Stimulated activated CD8-positive, alpha-beta memory T cell treated with anti-CD3 and anti-CD28 coated beads, Interleukin-2, amount 100 ng/mL, for 1 hour (primary cell): ENCODE results near the gene LSM4.
"Not testable (repeated sequence)": the region's sequence is repeated elsewhere in the genome, so short reads cannot be mapped to it uniquely, and the experiment has no call there.

Experiments used
- DNase-seq, 2 donors: peaks; one replicate each; pipeline ENCODE4 v3.0.0-alpha.2; 2020; ENCODE audit warnings: low read depth in 2 of 2

Gene LSM4

DNA sequence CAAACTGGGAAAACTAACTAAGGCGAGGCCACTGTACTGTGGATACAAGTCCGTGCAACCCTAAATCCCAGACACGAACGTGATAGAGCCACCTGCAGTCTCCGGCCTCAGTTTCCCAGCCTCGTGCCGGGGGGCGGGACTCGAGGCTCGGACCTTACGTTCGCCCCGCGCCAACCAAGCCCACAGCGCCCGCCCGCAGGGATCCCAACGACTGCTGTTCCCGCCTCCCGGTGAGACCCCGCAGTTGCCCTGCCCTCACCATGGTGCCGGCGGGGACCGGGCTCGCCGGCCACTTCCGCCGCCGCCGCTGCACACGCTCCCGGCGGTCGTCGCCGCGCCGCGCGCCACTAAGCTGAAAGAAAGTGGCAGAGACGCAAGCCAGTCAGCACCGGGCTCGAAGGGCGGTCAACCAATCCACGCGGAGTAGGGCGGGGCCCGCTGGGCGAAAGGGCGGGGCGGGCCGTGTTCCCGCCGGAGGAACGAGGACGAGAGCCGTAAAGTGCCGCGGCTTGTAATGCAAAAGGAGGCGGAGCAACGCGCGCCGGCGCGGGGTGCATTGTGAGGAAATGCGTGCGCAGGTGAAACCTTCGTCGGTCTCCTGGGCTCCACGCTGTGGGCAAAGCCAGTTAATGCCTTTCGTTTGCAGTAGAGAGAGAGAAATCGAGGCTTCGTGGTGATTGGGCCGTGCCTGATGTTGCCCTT lies at the start of gene LSM4:
TSS of gene LSM4 (minus strand) at position 318 of the 702 bp plus-strand sequence. CDS start at position 262, 56 bp downstream.
- peak; percentile 99 to 100 for DNase-seq

DNA sequence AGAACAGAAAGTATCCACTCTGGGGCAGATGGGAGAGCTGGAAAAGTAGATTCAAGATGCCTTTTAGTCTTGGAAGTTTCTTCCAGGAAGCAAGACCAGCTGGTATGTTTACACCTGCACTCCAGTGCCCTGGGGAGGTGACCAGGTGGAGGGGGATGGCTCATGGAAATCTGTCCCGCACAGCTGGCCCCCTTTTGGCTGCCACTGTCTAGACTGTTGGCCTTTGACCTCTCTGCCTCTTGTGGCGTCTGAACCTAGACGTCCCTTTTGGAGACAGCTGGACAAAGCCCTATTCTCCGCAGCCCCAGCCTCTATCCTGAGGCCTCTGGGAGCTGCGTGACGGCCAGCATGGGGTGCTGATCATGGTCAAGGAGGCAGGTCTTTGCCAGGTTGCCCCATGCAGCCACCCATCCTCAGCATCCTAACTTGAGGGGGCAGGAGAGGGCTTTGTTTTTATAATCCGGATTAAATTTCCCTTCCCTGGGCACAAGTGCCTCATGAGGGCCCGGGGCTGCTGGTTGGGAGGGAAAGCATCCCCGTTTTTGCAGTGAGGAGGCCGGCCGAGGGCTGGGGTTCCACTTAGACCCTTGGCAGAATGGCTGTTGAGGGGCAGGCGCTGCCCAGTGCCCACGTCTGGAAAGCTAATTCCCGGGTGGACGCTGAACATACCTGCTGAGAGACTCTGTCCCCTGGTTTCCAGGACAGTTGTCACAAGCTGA lies 45.8 kb upstream of the LSM4 start:
- DNase-seq = no peak

DNA sequence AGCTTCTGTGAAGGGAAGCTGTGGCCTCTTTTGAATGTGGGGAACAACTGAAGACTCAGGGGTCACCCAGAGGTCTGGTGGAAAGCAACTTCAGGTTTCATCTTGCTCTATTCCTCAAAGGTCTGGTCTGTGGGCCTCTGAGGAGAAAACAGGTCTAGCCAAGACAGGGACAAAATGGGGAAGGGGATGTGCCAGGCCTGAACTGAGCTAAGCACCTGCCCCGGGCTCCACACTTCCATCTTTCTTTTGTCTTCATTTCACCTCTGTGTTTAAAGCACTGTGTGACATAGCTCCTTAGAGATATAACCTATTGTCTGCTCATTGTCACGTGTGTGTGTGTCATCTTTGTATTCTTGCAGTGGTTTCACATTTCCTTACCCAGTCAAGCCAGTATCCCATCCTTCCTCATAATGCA lies 43.2 kb upstream of the LSM4 start:
- DNase-seq = no peak

DNA sequence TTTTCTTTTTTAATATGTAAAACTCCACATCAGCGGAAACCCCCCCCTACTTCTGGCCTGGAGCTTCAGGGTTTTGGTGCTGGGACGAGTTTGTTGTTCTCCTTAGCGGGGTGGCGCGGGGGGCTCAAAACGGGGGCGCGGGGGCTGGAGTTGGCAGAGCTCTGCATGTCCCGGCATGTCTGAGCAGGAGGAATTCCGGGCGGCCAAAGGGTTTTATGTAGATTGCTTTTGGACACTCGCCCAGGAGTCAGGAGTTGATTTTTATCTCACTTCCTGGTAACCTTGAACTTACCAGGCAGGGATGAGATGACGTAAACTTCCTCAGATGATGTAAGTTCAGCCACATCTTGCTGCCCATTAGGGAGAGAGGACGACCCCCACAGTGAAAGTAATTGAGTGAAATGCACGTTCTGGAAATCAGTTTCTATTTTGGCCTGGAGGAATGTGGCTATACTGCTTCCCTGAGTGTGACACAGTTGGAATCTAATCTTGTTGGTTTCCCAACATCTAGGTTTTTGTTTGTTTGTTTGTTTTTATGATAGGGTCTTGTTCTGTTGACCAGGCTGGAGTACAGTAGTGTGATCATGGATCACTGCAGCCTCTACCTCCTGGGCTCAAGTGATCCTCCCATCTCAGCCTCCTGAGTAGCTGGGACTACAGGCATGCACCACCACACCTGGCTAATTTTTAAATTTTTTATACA lies 42.1 kb upstream of the LSM4 start:
- DNase-seq = no peak

DNA sequence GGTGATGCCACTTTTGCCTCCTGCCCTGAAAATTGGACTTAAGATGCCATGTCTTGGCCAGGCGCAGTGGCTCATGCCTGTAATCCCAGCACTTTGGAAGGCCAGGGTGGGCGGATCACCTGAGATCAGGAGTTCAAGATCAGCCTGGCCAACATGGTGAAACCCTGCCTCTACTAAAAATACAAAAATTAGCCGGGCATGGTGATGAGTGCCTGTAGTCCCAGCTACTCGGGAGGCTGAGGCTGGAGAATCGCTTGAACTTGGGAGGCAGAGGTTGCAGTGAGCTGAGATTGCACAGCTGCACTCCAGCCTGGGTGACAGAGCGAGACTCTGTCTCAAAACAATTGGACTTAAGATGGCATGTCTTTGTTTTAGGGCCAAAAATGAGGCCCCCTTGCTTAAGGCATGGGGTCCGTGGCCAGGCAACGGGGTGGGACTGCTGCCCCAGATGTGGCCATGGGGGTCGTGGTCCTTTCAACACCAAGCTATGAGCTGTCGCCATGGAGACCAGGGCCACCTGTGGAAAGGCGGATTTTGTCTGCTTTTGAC lies 41.5 kb upstream of the LSM4 start:
- DNase-seq = not testable (repeated sequence)

DNA sequence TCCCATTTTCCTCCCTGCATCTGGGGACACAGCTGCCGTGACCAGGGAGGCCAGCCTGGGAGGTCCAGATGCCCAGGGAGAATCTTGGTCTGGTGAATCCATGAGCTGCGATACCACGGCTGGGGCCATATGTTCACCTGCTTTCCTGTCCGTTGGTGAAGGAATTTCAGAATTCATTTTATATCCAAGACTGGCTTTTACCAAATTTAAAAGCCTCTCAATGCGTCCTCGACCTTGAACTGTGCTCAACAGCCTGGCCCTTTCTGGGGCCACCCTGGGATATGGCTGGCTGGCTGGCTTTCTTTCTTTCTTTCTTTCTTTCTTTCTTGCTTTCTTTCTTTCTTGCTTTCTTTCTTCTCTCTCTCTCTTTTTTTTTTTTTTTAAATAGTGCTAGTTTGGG lies 40.9 kb upstream of the LSM4 start:
- DNase-seq = no peak

DNA sequence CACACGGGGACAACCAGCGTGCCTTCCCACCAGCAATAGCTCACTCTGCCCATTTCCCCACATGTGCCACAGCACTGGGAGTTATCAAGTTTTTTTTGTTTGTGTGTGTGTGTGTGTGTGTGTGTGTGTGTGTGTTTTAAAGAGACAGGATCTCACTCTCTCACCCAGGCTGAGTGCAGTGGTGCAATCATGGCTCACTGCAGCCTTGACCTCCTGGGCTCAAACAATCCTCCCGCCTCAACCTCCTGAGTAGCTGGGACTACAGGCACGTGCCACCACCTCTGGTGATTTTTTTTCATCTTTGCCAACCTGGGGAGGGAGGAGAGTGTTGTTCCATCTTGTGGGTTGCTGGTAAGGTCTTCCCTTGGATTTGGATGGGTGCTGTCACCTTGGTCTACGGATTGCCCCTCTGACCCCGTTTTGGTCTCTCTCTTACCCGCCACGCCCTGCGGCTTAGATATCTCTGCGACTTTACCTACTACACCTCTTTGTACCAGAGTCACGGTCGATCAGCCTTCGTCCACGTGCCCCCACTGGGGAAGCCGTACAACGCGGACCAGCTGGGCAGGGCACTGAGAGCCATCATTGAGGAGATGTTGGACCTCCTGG lies 40.2 kb upstream of the LSM4 start:
- no peak for DNase-seq

DNA sequence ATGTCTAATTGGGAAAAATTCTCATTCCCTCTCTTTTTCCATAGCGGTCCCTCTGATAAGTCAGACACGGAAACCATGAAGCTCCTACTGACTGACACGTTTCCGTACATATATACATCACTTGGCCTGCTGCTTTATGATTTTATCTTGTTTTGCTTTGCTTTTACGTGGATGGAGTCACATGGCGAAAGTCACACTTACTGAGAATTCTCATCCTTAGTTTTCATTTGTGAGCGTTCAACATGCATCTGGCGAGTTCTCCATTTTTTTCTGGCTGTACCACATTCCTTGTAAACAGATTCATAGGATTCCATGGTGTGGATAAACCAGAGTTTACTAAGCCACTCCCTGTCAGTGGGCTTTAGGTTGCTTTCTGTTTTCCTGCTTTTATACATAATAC lies 38.8 kb upstream of the LSM4 start:
- no peak for DNase-seq

DNA sequence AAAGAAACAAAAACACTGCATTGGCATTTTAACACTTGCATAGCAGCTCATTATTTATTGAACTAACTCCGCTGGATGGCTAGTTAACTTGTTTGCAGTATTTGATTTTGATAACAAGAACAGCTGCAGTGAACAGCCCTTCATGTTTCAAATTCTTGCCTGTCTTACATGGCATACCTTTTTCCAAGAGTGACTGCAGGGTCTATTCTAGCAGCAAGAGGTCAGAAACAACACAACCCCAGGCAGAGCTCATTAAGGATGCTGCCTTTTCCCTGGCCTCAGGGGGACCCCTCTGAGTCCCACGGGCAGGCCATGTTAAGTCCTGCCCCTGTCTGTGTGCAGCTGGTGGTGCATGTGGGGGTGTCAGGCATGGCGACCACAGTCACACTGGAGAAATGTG lies 34.2 kb upstream of the LSM4 start:
- DNase-seq = no peak

DNA sequence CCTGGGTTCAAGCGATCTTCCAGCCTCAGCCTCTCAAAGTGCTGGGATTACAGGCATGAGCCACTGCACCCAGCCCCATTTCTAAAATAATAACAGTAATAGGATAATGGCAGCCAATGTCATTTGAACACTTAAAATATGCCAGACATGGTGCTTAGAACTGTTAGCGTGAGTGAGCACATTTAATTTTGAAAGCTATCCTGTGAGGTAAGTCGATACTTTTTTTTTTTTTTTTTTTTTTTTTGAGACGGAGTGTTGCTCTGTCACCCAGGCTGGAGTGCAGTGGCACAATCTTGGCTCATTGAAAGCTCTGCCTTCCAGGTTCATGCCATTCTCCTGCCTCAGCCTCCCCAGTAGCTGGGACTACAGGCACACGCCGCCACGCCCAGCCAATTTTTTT lies 31.9 kb upstream of the LSM4 start:
- DNase-seq = not testable (repeated sequence)

DNA sequence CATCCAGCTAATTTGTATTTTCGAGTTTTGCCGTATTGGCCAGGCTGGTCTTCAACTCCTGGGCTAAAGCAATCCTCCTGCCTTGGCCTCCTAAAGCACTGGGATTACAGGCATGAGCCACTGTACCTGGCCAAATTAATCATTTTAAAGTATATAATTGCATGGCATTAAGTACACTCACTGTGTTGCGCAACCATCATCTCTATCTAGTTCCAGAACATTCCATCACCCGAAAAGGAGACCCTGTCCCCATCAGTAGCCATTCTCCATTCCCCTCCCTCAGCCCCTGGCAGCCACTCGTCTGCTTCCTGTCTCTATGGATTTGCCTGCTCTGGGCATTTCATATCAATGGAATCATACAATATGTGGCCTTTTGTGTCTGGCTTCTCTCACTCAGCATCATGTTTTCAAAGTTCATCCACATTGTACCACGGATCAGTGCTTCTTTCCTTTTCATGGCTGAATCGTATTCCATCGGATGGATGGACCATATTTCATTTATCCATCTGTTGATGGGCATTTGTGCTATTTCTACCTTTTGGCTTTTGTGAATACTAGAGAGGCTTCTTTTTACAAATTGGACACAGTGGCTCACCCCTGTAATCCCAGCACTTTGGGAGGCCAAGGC lies 30.6 kb upstream of the LSM4 start:
- DNase-seq = no peak

DNA sequence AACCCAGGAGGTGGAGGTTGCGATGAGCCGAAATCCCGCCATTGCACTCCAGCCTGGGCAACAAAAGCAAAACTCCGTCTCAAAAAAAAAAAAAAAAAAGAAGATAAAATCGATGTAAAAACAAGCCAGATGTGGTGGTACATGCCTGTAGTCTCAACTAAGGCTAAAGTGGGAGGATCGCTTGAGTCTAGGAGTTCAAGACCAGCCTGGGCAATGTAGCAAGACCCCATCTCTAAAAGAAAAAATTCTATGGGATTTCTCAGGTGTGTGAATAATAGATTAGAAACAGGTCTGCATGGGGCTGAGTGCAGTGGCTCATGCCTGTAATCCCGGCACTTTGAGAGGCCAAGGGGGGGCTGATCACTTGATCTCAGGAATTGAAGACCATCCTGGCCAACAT lies 28.7 kb upstream of the LSM4 start:
- no peak for DNase-seq

DNA sequence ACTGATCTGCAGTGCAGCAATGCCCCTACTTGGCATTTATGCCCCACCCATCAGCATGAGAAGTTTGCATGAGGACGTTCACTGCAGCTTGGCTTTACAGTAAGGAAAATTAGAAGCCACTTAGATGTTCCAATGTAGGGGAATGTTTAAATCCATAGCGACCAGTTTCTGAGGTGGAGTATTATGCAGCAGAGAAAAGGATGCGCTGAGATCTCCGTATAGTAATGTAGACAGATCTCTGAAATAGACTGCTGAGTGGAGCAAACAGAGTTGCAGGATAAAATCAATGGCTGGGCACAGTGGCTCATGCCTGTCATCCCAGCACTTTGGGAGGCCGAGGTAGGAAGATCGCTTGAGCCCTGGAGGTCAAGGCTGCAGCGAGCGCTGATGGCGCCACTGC lies 27.6 kb upstream of the LSM4 start:
- no peak for DNase-seq

DNA sequence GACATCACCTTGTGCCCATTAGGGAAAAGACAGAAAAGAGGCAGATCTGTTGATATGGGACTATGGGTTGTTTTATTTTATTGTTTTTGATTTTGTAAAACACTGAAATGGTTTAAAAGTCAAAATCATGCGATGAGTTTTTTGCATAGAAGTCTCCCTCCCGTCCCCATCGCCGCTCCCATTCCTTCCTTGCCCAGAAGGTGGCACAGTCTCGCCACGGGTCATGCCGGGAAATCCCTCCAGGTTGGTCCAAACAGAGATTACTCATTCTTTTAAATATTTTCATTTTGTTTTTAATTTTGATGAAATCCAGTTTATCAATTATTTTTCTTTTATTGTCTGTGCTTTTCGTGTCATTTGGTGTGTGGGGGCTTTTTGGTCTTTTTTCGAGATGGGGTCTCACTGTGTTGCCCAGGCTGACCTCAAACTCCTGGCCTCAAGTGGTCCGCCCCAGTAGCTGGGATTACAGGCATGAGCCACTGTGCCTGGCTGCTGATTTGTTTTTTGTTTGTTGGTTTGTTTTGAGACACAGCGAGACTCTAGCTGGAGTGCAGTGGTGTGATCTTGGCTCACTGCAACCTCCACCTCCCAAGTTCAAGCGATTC lies 26.8 kb upstream of the LSM4 start:
- DNase-seq = no peak

DNA sequence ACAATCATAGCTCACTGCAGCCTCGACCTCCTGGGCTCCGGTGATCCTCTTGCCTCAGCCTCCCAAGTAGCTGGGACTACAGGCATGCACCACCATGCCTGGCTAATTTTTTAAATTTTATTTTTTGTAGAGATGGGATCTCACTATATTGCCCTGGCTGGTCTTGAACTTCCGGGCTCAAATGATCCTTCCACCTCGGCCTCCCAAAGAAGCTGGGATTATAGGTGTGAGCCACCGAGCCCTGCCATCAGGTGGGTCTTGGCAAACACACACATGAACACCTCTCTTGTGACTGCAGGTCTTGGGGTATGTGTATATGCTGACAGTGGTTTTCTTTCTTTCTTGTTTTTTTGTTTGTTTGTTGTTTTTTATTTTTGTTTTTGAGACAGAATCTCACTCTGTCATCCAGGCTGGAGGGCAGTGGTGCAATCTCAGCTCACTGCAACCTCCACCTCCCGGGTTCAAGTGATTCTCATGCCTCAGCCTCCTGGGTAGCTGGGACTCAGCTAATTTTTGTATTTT lies 26.0 kb upstream of the LSM4 start:
- not testable (repeated sequence) for DNase-seq

DNA sequence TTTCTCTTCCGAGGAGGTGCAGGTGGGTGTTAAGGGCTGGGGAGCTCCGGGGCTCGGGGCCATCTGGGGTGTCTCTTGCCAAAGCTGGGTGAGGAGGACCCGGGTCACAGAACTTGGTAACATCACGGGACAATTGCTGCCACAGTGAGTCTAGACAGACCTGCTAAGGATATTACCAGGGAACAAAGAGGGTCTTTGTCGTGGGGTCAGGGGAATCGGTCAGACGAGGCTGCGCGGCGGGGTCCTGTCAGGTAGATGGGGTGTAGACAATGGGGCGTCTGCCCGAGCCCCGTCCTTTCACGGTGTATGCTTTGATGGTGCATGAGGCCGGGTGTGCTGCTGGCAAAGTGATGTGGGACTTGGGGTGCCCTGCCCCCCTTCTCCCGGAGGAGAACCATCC lies 25.3 kb upstream of the LSM4 start:
- no peak for DNase-seq

DNA sequence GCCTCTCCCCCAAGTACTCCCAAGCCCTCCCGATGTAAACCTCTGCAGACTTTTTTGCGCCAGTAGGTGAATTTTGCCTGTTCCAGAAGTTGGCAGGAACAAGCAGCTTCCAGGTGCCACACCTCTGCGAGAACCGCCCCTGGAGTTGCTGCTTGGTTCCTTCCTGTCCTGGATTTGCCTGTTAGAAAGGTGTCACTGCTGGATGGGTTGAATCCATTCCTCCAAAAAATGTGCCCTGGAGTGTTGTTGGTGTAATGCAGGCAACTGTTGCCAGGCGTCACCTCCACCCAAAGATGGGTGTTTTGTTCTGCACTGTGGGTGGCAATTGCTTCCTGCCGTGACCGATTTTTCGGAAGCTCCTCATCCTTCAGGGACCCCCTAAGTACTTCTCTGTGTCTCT lies 23.2 kb upstream of the LSM4 start:
- no peak for DNase-seq

DNA sequence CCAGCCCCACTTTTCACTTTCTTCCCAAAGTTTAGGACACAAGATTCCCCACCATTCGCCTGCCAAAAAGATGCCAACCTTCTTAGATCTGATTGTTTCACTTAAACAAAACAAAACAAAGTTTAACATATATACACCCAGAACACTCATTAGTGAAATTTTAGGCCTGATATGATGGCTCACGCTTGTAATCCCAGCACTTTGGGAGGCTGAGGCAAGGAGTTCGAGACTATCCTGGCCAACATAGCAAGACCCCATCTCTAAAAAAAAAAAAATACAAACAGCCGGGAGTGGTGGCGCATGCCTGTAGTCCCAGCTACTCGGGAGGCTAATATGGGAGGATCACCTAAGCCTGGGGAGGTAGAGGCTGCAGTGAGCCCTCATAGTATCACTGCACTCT lies 22.4 kb upstream of the LSM4 start:
- no peak for DNase-seq

DNA sequence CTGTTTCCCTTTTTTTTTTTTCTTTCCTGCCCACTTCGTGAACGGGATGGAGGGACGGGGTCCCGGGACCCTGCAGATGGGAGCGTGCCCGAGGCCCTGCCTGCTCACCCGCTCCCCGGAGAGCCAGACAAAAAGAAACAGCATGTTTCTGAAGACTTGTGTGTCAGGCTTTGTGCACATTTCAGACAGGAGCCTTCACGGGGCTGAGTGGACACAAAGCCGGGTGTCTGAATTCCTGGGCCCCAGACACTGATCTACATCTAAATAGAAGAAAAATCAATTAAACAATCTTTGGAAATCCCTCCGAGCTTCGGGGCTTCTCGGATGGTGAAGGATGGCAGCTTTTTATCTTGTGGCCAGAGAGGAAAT lies 21.7 kb upstream of the LSM4 start:
- no peak for DNase-seq

DNA sequence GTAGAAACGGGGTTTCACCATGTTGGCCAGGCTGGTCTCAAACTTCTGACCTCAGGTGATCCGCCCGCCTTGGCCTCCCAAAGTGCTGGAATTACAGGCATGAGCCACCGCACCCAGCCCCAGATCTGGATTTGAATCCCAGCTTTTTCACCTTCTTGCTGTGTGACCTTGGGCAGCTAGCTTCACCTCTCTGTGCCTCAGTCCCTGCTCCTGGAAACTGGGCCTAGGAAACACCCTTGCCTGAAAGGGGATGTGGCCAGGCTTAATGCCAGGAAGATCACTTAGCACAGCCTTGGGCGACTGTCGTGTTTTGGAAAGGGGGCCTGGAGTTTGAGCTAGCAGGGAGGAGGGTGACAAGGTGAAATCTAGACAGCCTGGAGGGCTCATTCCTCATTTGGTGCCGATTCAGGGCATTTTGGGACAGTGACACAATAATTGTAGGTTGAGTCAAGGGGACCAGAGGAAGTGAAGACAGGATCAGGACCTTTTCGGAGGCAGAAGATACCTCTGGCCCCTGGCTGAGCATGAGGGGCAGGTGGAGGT lies 19.3 kb upstream of the LSM4 start:
- no peak for DNase-seq
